ENCODE data around the gene SNX15. TPM values are rescaled to one million over a fixed set of nuclear protein-coding genes. Genes with fewer than 3 reads are reported as not detected.

SNX15 gene
- total and polyA plus RNA-seq, 9 donors, result 10.2 to 30.5 (median 19.9) TPM

- H3K27ac ChIP-seq, result no peak overlapping the region
- H3K36me3 ChIP-seq, result no peaks in the 10 kb centered on the region
- TF ChIP-seq CTCF (IDR thresholded peaks at IDR 0.05) (no peak), POLR2A (IDR thresholded peaks at IDR 0.05) (no peak), EP300 (IDR thresholded peaks at IDR 0.05) (no peak)
- 77 to 84% (median 78%) methylated on average over 13 of the region's 13 CpGs for WGBS, 3 donors
- DNase-seq, result no peak
- H3K9me3 ChIP-seq, result no peaks in the 10 kb centered on the region
- H3K27me3 ChIP-seq, result no peaks in the 10 kb centered on the region
- intact Hi-C loops (cut with DNase I), result no loop called here
- no peak overlapping the region for H3K4me3 ChIP-seq
- no peaks in the 10 kb centered on the region for H3K4me1 ChIP-seq (ENCODE audit: insufficient read depth)
These were observed 5.0 kb downstream of the SNX15 start for GRCh38 chr11:65032216-65032615.

- WGBS, 3 donors, result 84 to 89% (median 87%) methylated on average over 2 of the region's 2 CpGs
- TF ChIP-seq EP300 (IDR thresholded peaks at IDR 0.05) (no peak), CTCF (IDR thresholded peaks at IDR 0.05) (no peak), POLR2A (IDR thresholded peaks at IDR 0.05) (no peak)
These were observed 7.2 kb downstream of the SNX15 start for GRCh38 chr11:65034423-65034822.

GRCh38 chr11:65035579-65035978 lies 8.3 kb downstream of the SNX15 start:
- no peak overlapping the region for H3K4me3 ChIP-seq
- no peaks in the 10 kb centered on the region for H3K4me1 ChIP-seq (ENCODE audit: insufficient read depth)
- no peaks in the 10 kb centered on the region for H3K36me3 ChIP-seq
- intact Hi-C loops (cut with DNase I), result no loop called here
- H3K9me3 ChIP-seq, result no peaks in the 10 kb centered on the region
- no peak for TF ChIP-seq POLR2A (IDR thresholded peaks at IDR 0.05)
- TF ChIP-seq EP300 (IDR thresholded peaks at IDR 0.05), result no peak
- TF ChIP-seq CTCF (IDR thresholded peaks at IDR 0.05), result no peak
- DNase-seq, result no peak
- WGBS, 3 donors, result 65% methylated on average over 11 of the region's 11 CpGs
- H3K27me3 ChIP-seq, result no peaks in the 10 kb centered on the region
- H3K27ac ChIP-seq, result no peak overlapping the region

More at GRCh38 chr11:65034423-65034822, 7.2 kb downstream of the SNX15 start:
- no peak overlapping the region for H3K27ac ChIP-seq
- no peak for DNase-seq
- H3K4me3 ChIP-seq, result no peak overlapping the region
- no peaks in the 10 kb centered on the region for H3K36me3 ChIP-seq
- no peaks in the 10 kb centered on the region for H3K27me3 ChIP-seq
- H3K9me3 ChIP-seq, result no peaks in the 10 kb centered on the region
- intact Hi-C loops (cut with DNase I), result no loop called here
- no peaks in the 10 kb centered on the region for H3K4me1 ChIP-seq (ENCODE audit: insufficient read depth)

GRCh38 chr11:65036931-65037330 lies 9.7 kb downstream of the SNX15 start:
- 76 to 81% (median 80%) methylated on average over 6 of the region's 6 CpGs for WGBS, 3 donors

More at GRCh38 chr11:65036931-65037330, 9.7 kb downstream of the SNX15 start:
- H3K36me3 ChIP-seq, result no peaks in the 10 kb centered on the region
- TF ChIP-seq CTCF (IDR thresholded peaks at IDR 0.05) (no peak), POLR2A (IDR thresholded peaks at IDR 0.05) (no peak), EP300 (IDR thresholded peaks at IDR 0.05) (no peak)
- DNase-seq, result peak in 1 of 5 donors; percentile 43
- intact Hi-C loops (cut with DNase I), result no loop called here
- no peaks in the 10 kb centered on the region for H3K4me1 ChIP-seq (ENCODE audit: insufficient read depth)
- H3K27me3 ChIP-seq, result no peaks in the 10 kb centered on the region
- H3K4me3 ChIP-seq, result no peak overlapping the region
- H3K9me3 ChIP-seq, result no peaks in the 10 kb centered on the region
- H3K27ac ChIP-seq, result no peak overlapping the region
